ACC112 (cell line): ENCODE measurements around the gene BRI3BP.
"Not testable (repeated sequence)": the region's sequence is repeated elsewhere in the genome, so short reads cannot be mapped to it uniquely, and the experiment has no call there.

Source experiments
- H2AFZ ChIP-seq: fragments of 200-600 bp; sonication (generic); one replicate; pipeline ENCODE4 v1.6.0; 2017; ENCODE audit warnings: antibody characterized with exemption, low read length; ENCODE audit not compliant: unreplicated experiment
- H3K27ac ChIP-seq: fragments of 200-600 bp; sonication (generic); 2 replicates; pipeline ENCODE4 v1.5.1; 2014; ENCODE audit warnings: low read depth, mild to moderate bottlenecking, antibody characterized with exemption, low read length, moderate library complexity
- H3K27me3 ChIP-seq: fragments of 200-600 bp; sonication (generic); 2 replicates; pipeline ENCODE4 v1.6.1; 2014; ENCODE audit warnings: mild to moderate bottlenecking, antibody characterized with exemption, low read length, moderate library complexity, mixed read lengths; ENCODE audit not compliant: insufficient read depth
- H3K36me3 ChIP-seq: fragments of 200-600 bp; sonication (generic); 2 replicates; pipeline ENCODE4 v1.6.1; 2016; ENCODE audit warnings: mild to moderate bottlenecking, antibody characterized with exemption, low read length, moderate library complexity, mixed read lengths; ENCODE audit not compliant: insufficient read depth
- H3K4me1 ChIP-seq: fragments of 200-600 bp; sonication (generic); one replicate; pipeline ENCODE4 v1.6.1; 2016; ENCODE audit warnings: low read length, mixed read lengths; ENCODE audit not compliant: insufficient read depth, unreplicated experiment, control insufficient read depth
- H3K4me3 ChIP-seq: fragments of 200-600 bp; sonication (generic); 2 replicates; pipeline ENCODE4 v1.5.1; 2014; ENCODE audit warnings: mild to moderate bottlenecking, low read depth, low read length
- H3K79me2 ChIP-seq: fragments of 200-600 bp; sonication (generic); one replicate; pipeline ENCODE4 v1.6.0; 2016; ENCODE audit warnings: low read length; ENCODE audit not compliant: control insufficient read depth, unreplicated experiment, insufficient read depth

The BRI3BP gene

DNA sequence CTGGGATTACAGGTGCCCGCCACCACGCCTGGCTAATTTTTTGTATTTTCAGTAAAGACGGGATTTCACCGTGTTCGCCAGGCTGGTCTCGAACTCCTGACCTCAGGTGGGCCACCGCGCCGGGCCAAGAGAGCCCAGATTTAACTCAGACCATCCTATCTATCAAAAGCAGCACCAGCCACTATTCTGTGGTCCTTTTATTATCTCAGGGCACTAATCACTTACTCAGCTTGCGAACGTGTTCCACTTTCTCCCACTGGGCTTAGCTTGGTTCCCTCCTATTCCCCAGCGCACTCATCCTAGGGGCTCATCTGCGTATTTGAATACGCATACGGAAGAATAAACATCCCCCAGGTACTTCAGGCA lies 55.6 kb downstream of the BRI3BP start:
- no peaks in the 10 kb centered on the region for H3K79me2 ChIP-seq
- no peak overlapping the region for H3K27ac ChIP-seq
- H3K27me3 ChIP-seq: no peaks in the 10 kb centered on the region
- H3K36me3 ChIP-seq: no peaks in the 10 kb centered on the region
- peak overlapping the region; percentile 77 for H3K4me3 ChIP-seq
- H3K4me1 ChIP-seq: no peaks in the 10 kb centered on the region
- H2AFZ ChIP-seq: peak overlapping the region; percentile 90

DNA sequence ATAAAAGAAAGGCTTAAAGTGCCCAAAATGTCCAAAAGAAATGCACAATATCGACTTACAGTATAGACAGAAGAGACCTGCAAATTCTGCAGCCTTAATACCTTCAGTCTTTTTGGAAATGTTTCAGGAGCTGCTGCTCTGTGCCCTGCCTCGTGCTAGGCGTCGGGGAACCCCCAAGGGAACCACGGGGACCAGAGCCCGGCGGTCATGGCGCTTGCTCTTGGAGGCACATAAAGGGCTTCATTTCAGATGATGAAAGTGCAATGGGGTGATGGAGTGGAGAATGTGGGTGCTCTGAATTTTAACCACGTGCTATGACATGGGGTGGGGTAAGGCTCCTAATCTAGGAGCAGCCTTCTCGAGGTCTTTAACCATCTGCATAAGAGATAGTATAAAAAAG lies 57.0 kb downstream of the BRI3BP start:
- Histone ChIP-seq H2AFZ (no peak overlapping the region), H3K79me2 (no peaks in the 10 kb centered on the region), H3K27me3 (no peaks in the 10 kb centered on the region), H3K27ac (no peak overlapping the region), H3K4me1 (no peaks in the 10 kb centered on the region), H3K4me3 (no peak overlapping the region), H3K36me3 (no peaks in the 10 kb centered on the region)

DNA sequence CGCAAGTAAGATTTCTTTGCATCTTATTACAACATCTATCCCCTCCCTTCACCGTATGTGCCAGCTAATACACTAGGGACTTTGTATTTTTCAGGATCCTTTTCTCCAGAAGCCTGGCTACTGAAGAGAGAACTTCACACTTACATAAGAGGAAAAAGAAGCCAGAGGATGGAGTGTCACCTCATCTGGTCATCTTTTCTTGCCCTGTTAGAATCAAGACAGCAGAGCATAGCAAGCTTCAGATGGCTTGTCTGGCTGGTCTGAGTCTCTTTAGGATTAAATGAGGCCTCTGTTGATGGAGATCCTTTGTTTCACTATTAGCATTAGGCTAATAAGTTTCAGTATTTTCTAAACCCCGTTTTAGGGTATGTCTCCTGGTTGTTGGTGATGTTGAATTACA lies 57.4 kb downstream of the BRI3BP start:
- Histone ChIP-seq H3K27ac (no peak overlapping the region), H3K79me2 (no peaks in the 10 kb centered on the region), H3K36me3 (no peaks in the 10 kb centered on the region), H2AFZ (no peak overlapping the region), H3K4me3 (no peak overlapping the region), H3K27me3 (no peaks in the 10 kb centered on the region), H3K4me1 (no peaks in the 10 kb centered on the region)

DNA sequence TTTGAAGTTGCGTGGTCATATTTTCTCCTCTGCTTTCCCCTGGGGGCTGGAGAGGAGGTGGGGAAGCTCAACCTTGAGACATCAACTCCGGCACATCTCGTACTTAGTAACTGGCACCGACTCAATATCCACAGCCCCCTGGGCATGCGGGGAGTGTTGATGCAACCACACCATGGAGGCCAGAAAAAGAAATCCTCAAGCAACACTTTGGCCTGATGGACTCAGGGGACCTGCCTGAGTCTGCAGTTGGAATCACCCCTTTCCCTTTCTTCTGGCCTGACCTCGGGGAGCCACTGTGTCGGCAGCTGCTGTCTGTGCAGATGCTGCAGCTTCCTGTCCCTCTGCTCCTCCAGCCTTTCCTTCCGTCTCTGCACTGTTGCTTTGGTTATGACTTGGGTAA lies 60.4 kb downstream of the BRI3BP start:
- Histone ChIP-seq H3K4me1 (no peaks in the 10 kb centered on the region), H3K27me3 (no peaks in the 10 kb centered on the region), H3K4me3 (no peak overlapping the region), H3K36me3 (no peaks in the 10 kb centered on the region), H2AFZ (no peak overlapping the region), H3K27ac (no peak overlapping the region), H3K79me2 (no peaks in the 10 kb centered on the region)

DNA sequence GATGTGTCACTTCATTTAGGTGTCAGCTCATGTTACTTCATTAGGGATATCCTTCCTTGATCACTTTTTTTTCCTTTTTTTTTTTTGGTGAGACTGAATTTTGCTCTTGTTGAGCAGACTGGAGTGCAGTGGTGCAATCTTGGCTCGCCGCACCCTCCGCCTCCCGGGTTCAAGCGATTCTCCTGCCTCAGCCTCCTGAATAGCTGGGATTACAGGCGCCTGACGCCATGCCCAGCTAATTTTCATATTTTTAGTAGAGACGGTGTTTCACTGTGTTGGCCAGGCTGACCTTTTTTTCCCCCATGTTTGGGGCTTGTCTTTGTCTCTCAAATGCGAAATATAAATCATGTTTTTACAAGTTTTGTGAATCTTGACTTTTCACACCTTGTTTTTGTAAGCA lies 62.1 kb downstream of the BRI3BP start:
- Histone ChIP-seq H3K27me3 (no peaks in the 10 kb centered on the region), H3K4me3 (no peak overlapping the region), H3K27ac (no peak overlapping the region), H3K36me3 (no peaks in the 10 kb centered on the region), H2AFZ (no peak overlapping the region), H3K79me2 (no peaks in the 10 kb centered on the region), H3K4me1 (no peaks in the 10 kb centered on the region)

GRCh38 chr12:125056306-125056705 lies 62.9 kb downstream of the BRI3BP start:
- Histone ChIP-seq H3K4me3 (no peak overlapping the region; the same call in 1 of the 2 replicates), H3K79me2 (no peaks in the 10 kb centered on the region), H2AFZ (no peak overlapping the region), H3K36me3 (no peaks in the 10 kb centered on the region), H3K4me1 (no peaks in the 10 kb centered on the region), H3K27ac (no peak overlapping the region), H3K27me3 (no peaks in the 10 kb centered on the region)

DNA sequence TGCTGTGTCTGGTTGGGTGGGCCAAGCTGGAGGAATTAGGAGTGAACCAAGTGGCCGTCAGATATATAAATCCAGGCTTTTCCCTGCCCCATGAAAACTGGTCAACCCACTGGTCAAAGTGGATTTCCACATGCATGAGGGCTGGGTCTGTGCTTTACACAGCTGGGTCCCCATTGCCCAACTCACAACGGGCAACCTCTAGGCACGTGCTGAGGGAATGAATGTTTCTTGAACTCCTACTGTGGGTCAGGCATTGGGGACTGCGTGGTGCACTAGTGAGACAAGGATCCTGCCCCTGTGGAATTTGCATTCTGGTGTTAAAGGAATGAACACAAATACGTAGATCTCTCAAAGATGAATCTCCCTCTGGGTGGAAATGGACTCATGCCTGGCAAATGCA lies 64.3 kb downstream of the BRI3BP start:
- H2AFZ ChIP-seq: no peak overlapping the region
- H3K79me2 ChIP-seq: no peaks in the 10 kb centered on the region
- no peaks in the 10 kb centered on the region for H3K36me3 ChIP-seq
- no peaks in the 10 kb centered on the region for H3K27me3 ChIP-seq
- H3K27ac ChIP-seq: no peak overlapping the region
- H3K4me1 ChIP-seq: no peaks in the 10 kb centered on the region
- H3K4me3 ChIP-seq: no peak overlapping the region

- no peak overlapping the region for H3K4me3 ChIP-seq
- H2AFZ ChIP-seq: no peak overlapping the region
- no peak overlapping the region for H3K27ac ChIP-seq
- H3K4me1 ChIP-seq: peaks cover 4% of the 10 kb centered on the region
- no peaks in the 10 kb centered on the region for H3K36me3 ChIP-seq
- no peaks in the 10 kb centered on the region for H3K27me3 ChIP-seq
- H3K79me2 ChIP-seq: peaks cover 10% of the 10 kb centered on the region
Measured at GRCh38 chr12:125061229-125061628, 67.8 kb downstream of the BRI3BP start.

- H3K4me1 ChIP-seq, H3K4me3 ChIP-seq, H3K27me3 ChIP-seq, H3K27ac ChIP-seq, H3K36me3 ChIP-seq, H2AFZ ChIP-seq: not testable (repeated sequence)
- peaks cover 16% of the 10 kb centered on the region for H3K79me2 ChIP-seq
Measured at GRCh38 chr12:125063522-125063921, 70.1 kb downstream of the BRI3BP start.

- Histone ChIP-seq H3K27ac (no peak overlapping the region), H3K4me1 (peaks cover 5% of the 10 kb centered on the region), H2AFZ (peak overlapping the region; percentile 100), H3K27me3 (no peaks in the 10 kb centered on the region), H3K79me2 (peaks cover 19% of the 10 kb centered on the region), H3K4me3 (peak overlapping the region; percentile 99), H3K36me3 (no peaks in the 10 kb centered on the region)
Measured at GRCh38 chr12:125064492-125064891, 71.0 kb downstream of the BRI3BP start.

- H3K27ac ChIP-seq: no peak within 1 kb of the TSS
- H3K4me1 ChIP-seq: peaks cover 5% of the 10 kb centered on the region
- no peaks in the 10 kb centered on the region for H3K27me3 ChIP-seq
- peak within 1 kb of the TSS; percentile 100 for H2AFZ ChIP-seq
- no peaks in the 10 kb centered on the region for H3K36me3 ChIP-seq
- peaks cover 19% of the 10 kb centered on the region for H3K79me2 ChIP-seq
- H3K4me3 ChIP-seq: peak within 1 kb of the TSS; percentile 99
Measured at GRCh38 chr12:125065021-125065918, 71.8 kb downstream of the BRI3BP start, which contains the start of gene AACS. AACS (plus strand) TSS chr12:125065435; CDS start chr12:125065585, 150 bp downstream.
